ENCODE results near the gene MFRP. TPM values are rescaled to one million over a fixed set of nuclear protein-coding genes. Genes with fewer than 3 reads are reported as not detected.
A peak's percentile ranks its signal among the peaks of the same experiment; 100 is the strongest.

MFRP gene
- total RNA-seq, 1 donor from 2014 or later: 0.05 TPM

- DNase-seq (ENCODE audit: low read depth): no peak
Measured at GRCh38 chr11:119359365-119360214, 13.1 kb upstream of the MFRP start.

- no peak for DNase-seq (ENCODE audit: low read depth)
Measured at GRCh38 chr11:119357074-119357473, 10.6 kb upstream of the MFRP start.

GRCh38 chr11:119356349-119357031 is 10.0 kb upstream of the MFRP start:
- DNase-seq (ENCODE audit: low read depth): no peak

GRCh38 chr11:119355091-119355843 is 8.8 kb upstream of the MFRP start:
- no peak for DNase-seq (ENCODE audit: low read depth)

GRCh38 chr11:119352857-119353260 is 6.4 kb upstream of the MFRP start:
- DNase-seq (ENCODE audit: low read depth): peak; percentile 41

GRCh38 chr11:119351232-119351631 is 4.7 kb upstream of the MFRP start:
- no peak for DNase-seq (ENCODE audit: low read depth)

GRCh38 chr11:119350302-119350701 is 3.8 kb upstream of the MFRP start:
- DNase-seq (ENCODE audit: low read depth): no peak

- DNase-seq (ENCODE audit: low read depth): no peak
Measured at GRCh38 chr11:119347940-119348605, 1.6 kb upstream of the MFRP start.

- no peak for DNase-seq (ENCODE audit: low read depth)
Measured at GRCh38 chr11:119347242-119347641, 737 bp upstream of the MFRP start.

GRCh38 chr11:119345685-119346084 is 820 bp downstream of the MFRP start:
- no peak for DNase-seq (ENCODE audit: low read depth)

- DNase-seq (ENCODE audit: low read depth): no peak
Measured at GRCh38 chr11:119344291-119345010, 2.1 kb downstream of the MFRP start.

- no peak for DNase-seq (ENCODE audit: low read depth)
Measured at GRCh38 chr11:119343726-119344125, 2.8 kb downstream of the MFRP start.

GRCh38 chr11:119342362-119343130 is 4.0 kb downstream of the MFRP start:
- no peak for DNase-seq (ENCODE audit: low read depth)

- no peak for DNase-seq (ENCODE audit: low read depth)
Measured at GRCh38 chr11:119342023-119342300, 4.5 kb downstream of the MFRP start.

GRCh38 chr11:119341222-119342022 is 5.1 kb downstream of the MFRP start:
- DNase-seq (ENCODE audit: low read depth): no peak

- DNase-seq (ENCODE audit: low read depth): peak; percentile 87
Measured at GRCh38 chr11:119340335-119341221, 5.9 kb downstream of the MFRP start, which contains the start of gene C1QTNF5. TSS of gene C1QTNF5 (minus strand) at chr11:119340883. CDS start at chr11:119340397, 486 bp downstream.

- peak; percentile 72 for DNase-seq (ENCODE audit: low read depth)
Measured at GRCh38 chr11:119339589-119340334, 6.7 kb downstream of the MFRP start.
